HG03378 (cell line): ENCODE measurements around the gene DPEP1.

Source experiments
- ATAC-seq: cut with Tn5 transposase; IDR thresholded peaks from one replicate; pipeline ENCODE4 v1.9.1; 2021; ENCODE audit warnings: mild to moderate bottlenecking, moderate library complexity; ENCODE audit not compliant: unreplicated experiment

The DPEP1 gene

GRCh38 chr16:89678258-89678657 is 64.8 kb downstream of the DPEP1 start:
- no peak for ATAC-seq

- ATAC-seq, result no peak
Measured at GRCh38 chr16:89685916-89686315, 72.5 kb downstream of the DPEP1 start.

- peak; percentile 72 for ATAC-seq
Measured at GRCh38 chr16:89686520-89687091, 73.2 kb downstream of the DPEP1 start, which contains the start of gene CDK10. Gene CDK10 (plus strand): TSS chr16:89686689. CDS start chr16:89686711, 22 bp downstream.

GRCh38 chr16:89687092-89687940 is 73.9 kb downstream of the DPEP1 start:
- ATAC-seq, result peak; percentile 18
